HEK293T (cell line): ENCODE data around the gene ADGRB3.
"Not testable (repeated sequence)": the region's sequence is repeated elsewhere in the genome, so short reads cannot be mapped to it uniquely, and the experiment has no call there.

ENCODE experiments used
- CTCF ChIA-PET: fragments of 350-600 bp; formaldehyde crosslinking; extraction: SDS; loops from one replicate; lab custom pipeline; 2021; ENCODE audit warnings: antibody characterized with exemption, inconsistent platforms; lab: Yijun Ruan, JAX
- POLR2A ChIA-PET: fragments of 350-600 bp; formaldehyde crosslinking; extraction: SDS; loops from one replicate; lab custom pipeline; 2020; ENCODE audit warnings: antibody characterized with exemption, inconsistent platforms; lab: Yijun Ruan, JAX
- DNase-seq: peaks from one replicate; pipeline ENCODE4 v3.0.0; 2012; ENCODE audit warnings: mixed read lengths; ENCODE audit errors: extremely low spot score
- ARNT ChIP-seq: fragments of 450-650 bp; IDR thresholded peaks from 2 replicates; pipeline ENCODE4 v1.6.1; 2017; ENCODE audit warnings: mild to moderate bottlenecking
- BHLHE40 ChIP-seq: fragments of 450-650 bp; IDR thresholded peaks from 2 replicates; pipeline ENCODE4 v1.6.1; 2016; ENCODE audit warnings: mild to moderate bottlenecking, moderate library complexity, borderline replicate concordance
- CTBP1 ChIP-seq: fragments of 450-650 bp; IDR thresholded peaks from 2 replicates; pipeline ENCODE4 v1.6.1; 2016; ENCODE audit warnings: borderline replicate concordance
- ELF4 ChIP-seq: fragments of 450-650 bp; IDR thresholded peaks from 2 replicates; pipeline ENCODE4 v1.6.1; 2017; ENCODE audit warnings: antibody characterized with exemption
- FOXA1 ChIP-seq: fragments of 450-650 bp; IDR thresholded peaks from 2 replicates; pipeline ENCODE4 v1.6.1; 2016; ENCODE audit warnings: mild to moderate bottlenecking
- FOXK2 ChIP-seq: fragments of 450-650 bp; IDR thresholded peaks from 2 replicates; pipeline ENCODE4 v1.6.1; 2016; ENCODE audit warnings: mild to moderate bottlenecking
- FOXM1 ChIP-seq: fragments of 450-650 bp; IDR thresholded peaks from 2 replicates; pipeline ENCODE4 v1.6.1; 2017; ENCODE audit warnings: mild to moderate bottlenecking, borderline replicate concordance
- HDGF ChIP-seq: fragments of 450-650 bp; IDR thresholded peaks from 2 replicates; pipeline ENCODE4 v1.6.1; 2017; ENCODE audit warnings: antibody characterized with exemption, borderline replicate concordance
- L3MBTL2 ChIP-seq: fragments of 450-650 bp; conservative IDR thresholded peaks from 2 replicates; pipeline ENCODE4 v1.6.1; 2016; ENCODE audit warnings: mild to moderate bottlenecking
- LEF1 ChIP-seq: fragments of 450-650 bp; IDR thresholded peaks from 2 replicates; pipeline ENCODE4 v1.6.1; 2017; ENCODE audit warnings: mild to moderate bottlenecking, borderline replicate concordance
- NFRKB ChIP-seq: fragments of 450-650 bp; IDR thresholded peaks from 2 replicates; pipeline ENCODE4 v1.6.1; 2016; ENCODE audit warnings: mild to moderate bottlenecking, moderate library complexity
- SP1 ChIP-seq: fragments of 450-650 bp; IDR thresholded peaks from 2 replicates; pipeline ENCODE4 v1.6.1; 2017
- SUZ12 ChIP-seq: fragments of 450-650 bp; IDR thresholded peaks from 2 replicates; pipeline ENCODE4 v1.6.1; 2016; ENCODE audit warnings: mild to moderate bottlenecking
- TARDBP ChIP-seq: fragments of 450-650 bp; IDR thresholded peaks from 2 replicates; pipeline ENCODE4 v1.6.1; 2016
- ZNF384 ChIP-seq: fragments of 450-650 bp; IDR thresholded peaks from 2 replicates; pipeline ENCODE4 v1.6.1; 2016
- TF ChIP-seq, protein P1 (sequence below): fragments of 450-650 bp; IDR thresholded peaks from 2 replicates; pipeline ENCODE4 v1.6.1; 2016

Gene ADGRB3

GRCh38 chr6:68741501-68742386 is 106.7 kb downstream of the ADGRB3 start:
- TF ChIP-seq SUZ12 (no peak), ELF4 (no peak), FOXM1 (no peak), HDGF (no peak), LEF1 (no peak), FOXA1 (no peak), CTBP1 (no peak), L3MBTL2 (no peak), BHLHE40 (no peak), ZNF384 (no peak), FOXK2 (no peak), ARNT (no peak), SP1 (no peak), TARDBP (no peak), NFRKB (no peak)
- TF ChIP-seq, protein P1, sequence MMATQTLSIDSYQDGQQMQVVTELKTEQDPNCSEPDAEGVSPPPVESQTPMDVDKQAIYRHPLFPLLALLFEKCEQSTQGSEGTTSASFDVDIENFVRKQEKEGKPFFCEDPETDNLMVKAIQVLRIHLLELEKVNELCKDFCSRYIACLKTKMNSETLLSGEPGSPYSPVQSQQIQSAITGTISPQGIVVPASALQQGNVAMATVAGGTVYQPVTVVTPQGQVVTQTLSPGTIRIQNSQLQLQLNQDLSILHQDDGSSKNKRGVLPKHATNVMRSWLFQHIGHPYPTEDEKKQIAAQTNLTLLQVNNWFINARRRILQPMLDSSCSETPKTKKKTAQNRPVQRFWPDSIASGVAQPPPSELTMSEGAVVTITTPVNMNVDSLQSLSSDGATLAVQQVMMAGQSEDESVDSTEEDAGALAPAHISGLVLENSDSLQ: no peak
- CTCF ChIA-PET: interaction anchor here (1.0 kb wide), 1 partner anchor 150 kb away, joined by 3 read pairs; no protein-coding TSS in a partner anchor
- POLR2A ChIA-PET: no interaction called here
- DNase-seq: no peak

- TF ChIP-seq NFRKB: no peak
- TF ChIP-seq BHLHE40: no peak
- TF ChIP-seq SP1: no peak
- TF ChIP-seq ZNF384: no peak
- no peak for TF ChIP-seq ELF4
- no peak for TF ChIP-seq HDGF
- no peak for TF ChIP-seq L3MBTL2
- no peak for TF ChIP-seq FOXA1
- TF ChIP-seq, protein P1: no peak
- no peak for TF ChIP-seq CTBP1
- no peak for TF ChIP-seq SUZ12
- no peak for TF ChIP-seq LEF1
- ChIA-PET CTCF (no interaction called here), POLR2A (no interaction called here)
- no peak for DNase-seq
Measured at GRCh38 chr6:68743099-68743498, 108.0 kb downstream of the ADGRB3 start.

DNA sequence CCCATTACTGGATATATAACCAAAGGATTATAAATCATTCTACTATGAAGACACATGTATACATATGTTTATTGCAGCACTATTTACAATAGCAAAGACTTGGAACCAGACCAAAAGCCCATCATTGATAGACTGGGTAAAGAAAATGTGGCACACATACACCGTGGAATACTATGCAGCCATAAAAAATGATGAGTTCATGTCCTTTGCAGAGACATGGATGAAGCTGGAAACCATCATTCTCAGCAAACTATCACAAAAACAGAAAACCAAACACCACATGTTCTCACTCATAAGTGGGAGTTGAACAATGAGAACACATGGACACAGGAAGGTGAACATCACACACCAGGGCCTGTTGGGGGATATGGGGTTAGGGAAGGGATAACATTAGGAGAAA is 109.3 kb downstream of the ADGRB3 start:
- POLR2A ChIA-PET, CTCF ChIA-PET, DNase-seq: not testable (repeated sequence)

- POLR2A ChIA-PET: no interaction called here
- CTCF ChIA-PET: no interaction called here
- TF ChIP-seq L3MBTL2 (no peak), LEF1 (no peak), HDGF (no peak), FOXA1 (no peak), BHLHE40 (no peak), ZNF384 (no peak), NFRKB (no peak), ELF4 (no peak), CTBP1 (no peak), ARNT (no peak), SUZ12 (no peak), TARDBP (no peak)
- TF ChIP-seq, protein P1: no peak
- DNase-seq: no peak
Measured at GRCh38 chr6:68746376-68746775, 111.3 kb downstream of the ADGRB3 start.

DNA sequence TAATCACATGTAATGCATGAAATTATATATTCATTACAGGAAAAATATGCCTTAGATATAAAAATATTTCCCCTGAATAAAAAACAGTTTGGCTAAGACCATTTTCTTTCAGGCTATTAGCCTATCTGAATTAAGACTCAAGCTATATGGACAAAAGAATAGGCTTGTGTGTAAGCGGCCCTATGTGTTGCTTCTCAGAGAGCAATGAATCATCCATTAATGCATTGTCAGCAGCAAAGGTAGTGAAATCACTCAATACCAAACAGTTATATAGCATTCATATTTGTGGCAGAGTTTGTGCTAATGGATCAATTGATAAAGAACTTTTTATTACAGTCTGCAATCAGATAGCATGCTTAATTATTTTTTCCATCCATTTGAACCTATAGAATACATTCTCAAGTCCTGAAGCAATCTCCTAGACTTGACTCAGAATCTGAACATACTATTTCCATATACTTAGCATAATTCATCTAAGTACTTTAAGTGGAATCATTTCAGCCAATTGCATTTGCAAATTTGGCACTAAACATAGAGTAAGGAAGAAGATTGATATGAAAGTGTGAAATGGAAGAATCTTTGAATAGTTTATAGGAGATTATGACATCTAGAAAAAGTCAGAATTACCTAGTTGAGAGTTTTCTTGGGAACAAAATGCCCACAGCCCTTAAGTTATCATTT is 112.2 kb downstream of the ADGRB3 start:
- CTCF ChIA-PET: no interaction called here
- TF ChIP-seq FOXA1: no peak
- no peak for TF ChIP-seq ELF4
- TF ChIP-seq TARDBP: no peak
- TF ChIP-seq SUZ12: no peak
- TF ChIP-seq ARNT: no peak
- no peak for TF ChIP-seq NFRKB
- TF ChIP-seq SP1: no peak
- TF ChIP-seq HDGF: no peak
- no peak for TF ChIP-seq ZNF384
- TF ChIP-seq L3MBTL2: no peak
- TF ChIP-seq FOXM1: no peak
- TF ChIP-seq, protein P1: no peak
- TF ChIP-seq CTBP1: no peak
- no peak for TF ChIP-seq LEF1
- TF ChIP-seq FOXK2: no peak
- no peak for TF ChIP-seq BHLHE40
- POLR2A ChIA-PET: no interaction called here
- no peak for DNase-seq

GRCh38 chr6:68747832-68748231 is 112.8 kb downstream of the ADGRB3 start:
- POLR2A ChIA-PET: not testable (repeated sequence)

More at GRCh38 chr6:68747832-68748231, 112.8 kb downstream of the ADGRB3 start:
- DNase-seq, CTCF ChIA-PET: not testable (repeated sequence)
